GM19035 (cell line): ENCODE measurements around the gene IQCF5.
"Not testable (repeated sequence)": the region's sequence is repeated elsewhere in the genome, so short reads cannot be mapped to it uniquely, and the experiment has no call there.

Source experiments
- ATAC-seq: cut with Tn5 transposase; IDR thresholded peaks from one replicate; pipeline ENCODE4 v1.9.1; 2021; ENCODE audit not compliant: unreplicated experiment

Gene IQCF5

GRCh38 chr3:51875501-51875900 is at the start of gene IQCF5:
IQCF5 (minus strand) TSS chr3:51875601; CDS start chr3:51875531, 70 bp downstream.
- no peak for ATAC-seq

GRCh38 chr3:51921081-51921578 is 45.7 kb upstream of the IQCF5 start:
- no peak for ATAC-seq

GRCh38 chr3:51916418-51916817 is 41.0 kb upstream of the IQCF5 start:
- ATAC-seq: no peak

GRCh38 chr3:51908026-51908425 is 32.6 kb upstream of the IQCF5 start:
- no peak for ATAC-seq

- no peak for ATAC-seq
These were observed 28.8 kb upstream of the IQCF5 start for GRCh38 chr3:51904034-51904823.

GRCh38 chr3:51902361-51902760 is 27.0 kb upstream of the IQCF5 start:
- ATAC-seq: not testable (repeated sequence)

GRCh38 chr3:51900043-51900442 is 24.6 kb upstream of the IQCF5 start:
- ATAC-seq: not testable (repeated sequence)

- ATAC-seq: no peak
These were observed 22.0 kb upstream of the IQCF5 start for GRCh38 chr3:51897391-51897790.

- no peak for ATAC-seq
These were observed 21.4 kb upstream of the IQCF5 start for GRCh38 chr3:51896607-51897305.

- ATAC-seq: no peak
These were observed 19.5 kb upstream of the IQCF5 start for GRCh38 chr3:51894939-51895338.

GRCh38 chr3:51894391-51894790 is 19.0 kb upstream of the IQCF5 start:
- no peak for ATAC-seq

- ATAC-seq: no peak
These were observed 16.0 kb upstream of the IQCF5 start for GRCh38 chr3:51891242-51892039.

GRCh38 chr3:51888463-51889105 is 13.2 kb upstream of the IQCF5 start:
- ATAC-seq: no peak

GRCh38 chr3:51887620-51888019 is 12.2 kb upstream of the IQCF5 start:
- no peak for ATAC-seq

GRCh38 chr3:51886447-51886846 is 11.0 kb upstream of the IQCF5 start:
- ATAC-seq: no peak

GRCh38 chr3:51879937-51880336 is 4.5 kb upstream of the IQCF5 start:
- no peak for ATAC-seq

GRCh38 chr3:51876186-51876585 is 785 bp upstream of the IQCF5 start:
- no peak for ATAC-seq

- ATAC-seq: no peak
These were observed 512 bp downstream of the IQCF5 start for GRCh38 chr3:51874889-51875288.

- ATAC-seq: no peak
These were observed 990 bp downstream of the IQCF5 start for GRCh38 chr3:51874411-51874810.

- no peak for ATAC-seq
These were observed 1.5 kb downstream of the IQCF5 start for GRCh38 chr3:51873876-51874275.

- ATAC-seq: no peak
These were observed 2.1 kb downstream of the IQCF5 start for GRCh38 chr3:51873253-51873766.
